DOHH2 (cell line): ENCODE data around the gene PLA1A.

Source experiments
- CTCF ChIP-seq: fragments of 200-600 bp; sonication (generic); IDR thresholded peaks from one replicate; pipeline ENCODE4 v1.5.1; 2014; ENCODE audit warnings: antibody characterized with exemption, mild to moderate bottlenecking, low read depth, low read length; ENCODE audit not compliant: poor library complexity, severe bottlenecking
- EZH2phosphoT487 ChIP-seq: fragments of 200-600 bp; sonication (generic); IDR thresholded peaks from 2 replicates; pipeline ENCODE4 v1.6.1; 2017; ENCODE audit warnings: borderline replicate concordance, mild to moderate bottlenecking, antibody characterized with exemption, low read length, moderate library complexity, mixed read lengths

GRCh38 chr3:119611664-119612063 is 14.0 kb downstream of the PLA1A start:
- no peak for TF ChIP-seq CTCF
- no peak for TF ChIP-seq EZH2phosphoT487
